Measurements from ENCODE around the gene NRL. TPM values are rescaled to one million over a fixed set of nuclear protein-coding genes. Genes with fewer than 3 reads are reported as not detected.

Gene NRL
- total and polyA plus RNA-seq, 10 of the 15 experiments (the other 5 are each of a cell fraction or from before 2014, with no cell fraction given), result 0.11 to 4.4 (median 2.2) TPM

GRCh38 chr14:24059841-24060388 is 54.8 kb downstream of the NRL start:
- SMC1A ChIA-PET (ENCODE audit: uncharacterized antibody, unreplicated experiment), result interaction anchor here (1.4 to 4.3 kb wide), 3 partner anchors 30 to 49 kb away, joined by 3 to 122 read pairs (median 14); no protein-coding TSS in a partner anchor
- no peak overlapping the region for H3K4me3 ChIP-seq
- ATAC-seq (no peak), DNase-seq (ENCODE audit: low read depth, low spot score) (no peak), FAIRE-seq (no peak)
- 70% methylated on average over 16 of the region's 16 CpGs for WGBS (ENCODE audit: insufficient coverage, insufficient replicate concordance, low lambda C conversion rate, missing lambda C conversion rate)
- H3K27ac ChIP-seq (ENCODE audit: control insufficient read depth, insufficient read depth), result no peak overlapping the region
- no peaks in the 10 kb centered on the region for H3K4me1 ChIP-seq (ENCODE audit: control insufficient read depth, insufficient read depth, low read length)
- no peaks in the 10 kb centered on the region for H3K9me3 ChIP-seq (replicated peaks; ENCODE audit: control insufficient read depth, insufficient read depth, low read length)
- POLR2A ChIA-PET, result no interaction called here
- BruUV-seq (replicated peaks), result no TSS peak
- no peak overlapping the region for H3K4me2 ChIP-seq (ENCODE audit: control insufficient read depth, insufficient read depth)
- no peak overlapping the region for H2AFZ ChIP-seq (ENCODE audit: control insufficient read depth, low read depth, low read length)
- RAD21 ChIA-PET (ENCODE audit: unreplicated experiment), result interaction anchor here (1.0 to 7.2 kb wide), 3 partner anchors 32 to 101 kb away, joined by 3 to 140 read pairs (median 4); partner anchors contain the start of genes IRF9 and PCK2
- H3K36me3 ChIP-seq (ENCODE audit: control insufficient read depth in 2 of 2, insufficient read depth in 2 of 2, low read length in 1 of 2), result no peaks in the 10 kb centered on the region
- no peaks in the 10 kb centered on the region; a peak in 1 of 4 replicates for H3K27me3 ChIP-seq (replicated peaks in 1 of 2; ENCODE audit: control insufficient read depth in 2 of 2, insufficient read depth in 2 of 2, low read length in 1 of 2)
- H4K20me1 ChIP-seq (ENCODE audit: control insufficient read depth, insufficient read depth), result no peaks in the 10 kb centered on the region
- in situ Hi-C loops (cut with MboI), result loop anchor here (5.0 kb wide), 1 partner anchor 32 kb away; the partner anchor contains the start of gene PCK2
- CTCF ChIA-PET, result interaction anchor here (2.4 to 3.2 kb wide), 6 partner anchors 21 to 101 kb away, joined by 8 to 37 read pairs (median 18); partner anchors contain the start of genes IRF9 and PCK2
- no peaks in the 10 kb centered on the region for H3K79me2 ChIP-seq (ENCODE audit: control insufficient read depth, insufficient read depth, low read length)
- H3K9ac ChIP-seq (ENCODE audit: control insufficient read depth, insufficient read depth, low read length), result no peak overlapping the region
- intact Hi-C loops (cut with micrococcal nuclease; ENCODE audit: unreplicated experiment), result no loop called here
- TF ChIP-seq EP300 (IDR thresholded peaks at IDR 0.05; ENCODE audit: borderline replicate concordance in 1 of 2, control insufficient read depth in 1 of 2, low read depth in 2 of 2, low read length in 2 of 2) (no peak), TCF7 (IDR thresholded peaks at IDR 0.05; ENCODE audit: borderline replicate concordance) (no peak), NFYA (IDR thresholded peaks at IDR 0.05; ENCODE audit: borderline replicate concordance, low read depth, low read length) (no peak), TAF1 (IDR thresholded peaks at IDR 0.05; ENCODE audit: borderline replicate concordance, low read depth, low read length) (no peak), SIN3A (IDR thresholded peaks at IDR 0.05; ENCODE audit: low read depth, low read length) (no peak), MEF2B (IDR thresholded peaks at IDR 0.05; ENCODE audit: partially characterized antibody, poor library complexity, severe bottlenecking) (no peak), ZSCAN29 (IDR thresholded peaks at IDR 0.05) (no peak), NFXL1 (IDR thresholded peaks at IDR 0.05; ENCODE audit: borderline replicate concordance) (no peak), GABPA (IDR thresholded peaks at IDR 0.05; ENCODE audit: low read depth) (no peak)
- TF ChIP-seq, protein P1, sequence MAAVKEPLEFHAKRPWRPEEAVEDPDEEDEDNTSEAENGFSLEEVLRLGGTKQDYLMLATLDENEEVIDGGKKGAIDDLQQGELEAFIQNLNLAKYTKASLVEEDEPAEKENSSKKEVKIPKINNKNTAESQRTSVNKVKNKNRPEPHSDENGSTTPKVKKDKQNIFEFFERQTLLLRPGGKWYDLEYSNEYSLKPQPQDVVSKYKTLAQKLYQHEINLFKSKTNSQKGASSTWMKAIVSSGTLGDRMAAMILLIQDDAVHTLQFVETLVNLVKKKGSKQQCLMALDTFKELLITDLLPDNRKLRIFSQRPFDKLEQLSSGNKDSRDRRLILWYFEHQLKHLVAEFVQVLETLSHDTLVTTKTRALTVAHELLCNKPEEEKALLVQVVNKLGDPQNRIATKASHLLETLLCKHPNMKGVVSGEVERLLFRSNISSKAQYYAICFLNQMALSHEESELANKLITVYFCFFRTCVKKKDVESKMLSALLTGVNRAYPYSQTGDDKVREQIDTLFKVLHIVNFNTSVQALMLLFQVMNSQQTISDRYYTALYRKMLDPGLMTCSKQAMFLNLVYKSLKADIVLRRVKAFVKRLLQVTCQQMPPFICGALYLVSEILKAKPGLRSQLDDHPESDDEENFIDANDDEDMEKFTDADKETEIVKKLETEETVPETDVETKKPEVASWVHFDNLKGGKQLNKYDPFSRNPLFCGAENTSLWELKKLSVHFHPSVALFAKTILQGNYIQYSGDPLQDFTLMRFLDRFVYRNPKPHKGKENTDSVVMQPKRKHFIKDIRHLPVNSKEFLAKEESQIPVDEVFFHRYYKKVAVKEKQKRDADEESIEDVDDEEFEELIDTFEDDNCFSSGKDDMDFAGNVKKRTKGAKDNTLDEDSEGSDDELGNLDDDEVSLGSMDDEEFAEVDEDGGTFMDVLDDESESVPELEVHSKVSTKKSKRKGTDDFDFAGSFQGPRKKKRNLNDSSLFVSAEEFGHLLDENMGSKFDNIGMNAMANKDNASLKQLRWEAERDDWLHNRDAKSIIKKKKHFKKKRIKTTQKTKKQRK (IDR thresholded peaks at IDR 0.05; ENCODE audit: low read depth, low read length), result no peak
- TF ChIP-seq, protein P2, sequence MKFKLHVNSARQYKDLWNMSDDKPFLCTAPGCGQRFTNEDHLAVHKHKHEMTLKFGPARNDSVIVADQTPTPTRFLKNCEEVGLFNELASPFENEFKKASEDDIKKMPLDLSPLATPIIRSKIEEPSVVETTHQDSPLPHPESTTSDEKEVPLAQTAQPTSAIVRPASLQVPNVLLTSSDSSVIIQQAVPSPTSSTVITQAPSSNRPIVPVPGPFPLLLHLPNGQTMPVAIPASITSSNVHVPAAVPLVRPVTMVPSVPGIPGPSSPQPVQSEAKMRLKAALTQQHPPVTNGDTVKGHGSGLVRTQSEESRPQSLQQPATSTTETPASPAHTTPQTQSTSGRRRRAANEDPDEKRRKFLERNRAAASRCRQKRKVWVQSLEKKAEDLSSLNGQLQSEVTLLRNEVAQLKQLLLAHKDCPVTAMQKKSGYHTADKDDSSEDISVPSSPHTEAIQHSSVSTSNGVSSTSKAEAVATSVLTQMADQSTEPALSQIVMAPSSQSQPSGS (IDR thresholded peaks at IDR 0.05; ENCODE audit: low read length), result no peak

All from GM12878 (cell line).